IPS DF 4.7 (cell line): ENCODE measurements around the gene PCDH9.

Experiments used
- DNase-seq: peaks from one replicate; pipeline ENCODE4 v3.0.0-alpha.2; 2013; ENCODE audit warnings: low spot score; ENCODE audit errors: extremely low read depth

The PCDH9 gene

GRCh38 chr13:67086260-67086659, 143.9 kb downstream of the PCDH9 start:
- no peak for DNase-seq

- DNase-seq: no peak
Measured at GRCh38 chr13:67084066-67084465, 146.1 kb downstream of the PCDH9 start.

GRCh38 chr13:67083519-67083918, 146.6 kb downstream of the PCDH9 start:
- no peak for DNase-seq

- DNase-seq: no peak
Measured at GRCh38 chr13:67080351-67080750, 149.8 kb downstream of the PCDH9 start.

- DNase-seq: no peak
Measured at GRCh38 chr13:67078062-67078461, 152.1 kb downstream of the PCDH9 start.

GRCh38 chr13:67077132-67077531, 153.0 kb downstream of the PCDH9 start:
- no peak for DNase-seq

- DNase-seq: no peak
Measured at GRCh38 chr13:67076378-67076777, 153.8 kb downstream of the PCDH9 start.

GRCh38 chr13:67075239-67075638, 154.9 kb downstream of the PCDH9 start:
- DNase-seq: no peak

- DNase-seq: no peak
Measured at GRCh38 chr13:67071918-67072598, 158.1 kb downstream of the PCDH9 start.

- DNase-seq: no peak
Measured at GRCh38 chr13:67070306-67070705, 159.8 kb downstream of the PCDH9 start.

GRCh38 chr13:67069117-67069767, 160.9 kb downstream of the PCDH9 start:
- no peak for DNase-seq

- no peak for DNase-seq
Measured at GRCh38 chr13:67064920-67065319, 165.2 kb downstream of the PCDH9 start.

GRCh38 chr13:67063036-67063435, 167.1 kb downstream of the PCDH9 start:
- no peak for DNase-seq

- DNase-seq: no peak
Measured at GRCh38 chr13:67062160-67062559, 168.0 kb downstream of the PCDH9 start.

- DNase-seq: no peak
Measured at GRCh38 chr13:67061750-67062149, 168.4 kb downstream of the PCDH9 start.

- no peak for DNase-seq
Measured at GRCh38 chr13:67052550-67053490, 177.3 kb downstream of the PCDH9 start.

- no peak for DNase-seq
Measured at GRCh38 chr13:67049744-67050143, 180.4 kb downstream of the PCDH9 start.

GRCh38 chr13:67048821-67049150, 181.3 kb downstream of the PCDH9 start:
- no peak for DNase-seq

- DNase-seq: no peak
Measured at GRCh38 chr13:67048084-67048820, 181.9 kb downstream of the PCDH9 start.

GRCh38 chr13:67045357-67045756, 184.8 kb downstream of the PCDH9 start:
- no peak for DNase-seq

GRCh38 chr13:67043901-67044300, 186.2 kb downstream of the PCDH9 start:
- DNase-seq: no peak

- no peak for DNase-seq
Measured at GRCh38 chr13:67042556-67042955, 187.6 kb downstream of the PCDH9 start.
